Aorta (tissue), 5 donors: ENCODE measurements around the gene MAD1L1. TPM values are rescaled to one million over a fixed set of nuclear protein-coding genes. Genes with fewer than 3 reads are reported as not detected.
A peak's percentile ranks its signal among the peaks of the same experiment; 100 is the strongest.
"Not testable (repeated sequence)": the region's sequence is repeated elsewhere in the genome, so short reads cannot be mapped to it uniquely, and the experiment has no call there.

ENCODE experiments used
- ATAC-seq: fragments of 200-7000 bp; cut with Tn5 transposase; one replicate; pipeline ENCODE4 v1.9.1; 2022; ENCODE audit warnings: moderate library complexity; ENCODE audit not compliant: low FRiP score
- DNase-seq, 2 donors: peaks; one replicate each; pipeline ENCODE4 v3.0.0-alpha.2; 2020
- H3K27ac ChIP-seq, 2 donors: one replicate each; pipeline ENCODE4 v1.5.1; 2013; ENCODE audit warnings: low read length in 2 of 2, mild to moderate bottlenecking in 2 of 2, moderate library complexity in 2 of 2, control low read depth in 1 of 2, inconsistent platforms in 1 of 2, low read depth in 1 of 2
- H3K27me3 ChIP-seq, 2 donors: one replicate each; pipeline ENCODE4 v1.6.1; 2013; ENCODE audit warnings: control low read depth in 1 of 2, low read length in 1 of 2, mild to moderate bottlenecking in 1 of 2, moderate library complexity in 1 of 2; ENCODE audit not compliant: insufficient read depth in 2 of 2, control insufficient read depth in 1 of 2
- H3K36me3 ChIP-seq, 2 donors: one replicate each; pipeline ENCODE4 v1.6.1; 2013; ENCODE audit warnings: control low read depth in 1 of 2, low read length in 1 of 2, mild to moderate bottlenecking in 1 of 2; ENCODE audit not compliant: insufficient read depth in 2 of 2, control insufficient read depth in 1 of 2
- H3K4me1 ChIP-seq, 2 donors: one replicate each; pipeline ENCODE4 v1.6.1; 2013; ENCODE audit warnings: low read length in 2 of 2, control low read depth in 1 of 2, mild to moderate bottlenecking in 1 of 2, moderate library complexity in 1 of 2; ENCODE audit not compliant: insufficient read depth in 2 of 2, control insufficient read depth in 1 of 2
- H3K4me3 ChIP-seq, 2 donors: one replicate each; pipeline ENCODE4 v1.5.1; 2013; ENCODE audit warnings: low read length in 2 of 2, control low read depth in 1 of 2, mild to moderate bottlenecking in 1 of 2
- H3K9me3 ChIP-seq: one replicate; pipeline ENCODE4 v1.6.1; 2013; ENCODE audit warnings: mild to moderate bottlenecking, low read length; ENCODE audit not compliant: control insufficient read depth
- WGBS, 2 donors: extraction: QIAGEN DNeasy Blood & Tissue Kit; methylation state at CpG; one replicate each; pipeline ENCODE4 v1.1.7; 2013; 5-methylcytosine and 5-hydroxymethylcytosine counted together
- intact Hi-C, 2 donors: fragments of 100-400 bp; cut with DNase I; formaldehyde crosslinking; loops; one replicate each; pipeline versions ENCODE4 v1.14.2 to v1.15.0; 2022
- polyA plus RNA-seq, 2 donors: library from polyadenylated mRNA; stranded (reverse); fragments of 200-250 nt; gene quantifications; one replicate each; pipeline ENCODE4 v1.2.3, GENCODE V29; 2013
- total RNA-seq, 2 donors: library from RNA; stranded (reverse); fragmentation: NEBNext Ultra II Directional; extraction: Animal tissue kit (Norgen Biotek cat#: 25700); gene quantifications; one replicate each; pipeline ENCODE4 v1.2.1, GENCODE V29; 2021
- donor health status: healthy with polysubstance abuse.
- donor health status: Bipolar disorder and iron deficiency.
- donor health status: DM: no; HTN: no; CAD: no.
- donor health status: DM: no; HTN: no; CAD: no.
- donor health status: DM: yes; HTN: yes; CAD: no.

MAD1L1 gene
- total and polyA plus RNA-seq, 4 donors = 14.8 to 35.8 (median 20.2) TPM

DNA sequence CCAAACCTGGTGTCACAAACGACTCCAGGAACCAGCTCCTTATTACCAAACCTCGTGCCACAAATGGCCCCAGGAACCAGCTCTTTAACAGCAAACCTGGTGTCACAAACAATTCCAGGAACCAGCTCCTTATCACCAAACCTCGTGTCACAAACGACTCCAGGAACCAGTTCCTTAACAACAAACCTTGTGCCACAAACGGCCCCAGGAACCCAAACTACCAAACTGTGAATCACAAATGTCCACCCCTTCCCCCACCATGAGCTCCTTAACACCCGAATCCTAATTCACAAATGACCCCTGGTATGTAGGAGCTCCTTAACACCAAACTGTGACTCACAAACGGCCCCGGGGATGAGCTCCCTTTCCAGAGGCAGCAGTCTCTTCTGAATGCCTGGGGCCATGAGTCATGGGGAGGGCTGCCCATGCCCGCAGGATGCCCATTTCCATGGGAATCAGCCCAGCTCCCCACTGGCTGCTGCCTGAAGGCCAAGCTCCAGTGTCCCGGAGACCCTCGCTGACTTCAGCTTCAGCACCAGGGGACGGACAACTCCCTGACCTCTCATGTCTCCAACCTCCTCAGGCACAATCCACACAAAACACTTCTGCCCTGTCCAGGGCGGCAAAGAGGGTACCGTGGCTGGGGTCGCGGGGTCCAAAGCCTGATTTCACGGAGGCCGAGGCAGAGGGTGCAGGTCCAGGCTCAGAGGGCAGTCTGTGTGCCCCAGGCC lies 349.5 kb downstream of the MAD1L1 start:
- no peak for DNase-seq
- Histone ChIP-seq H3K4me3 (no peak overlapping the region), H3K36me3 (no peaks in the 10 kb centered on the region), H3K9me3 (no peaks in the 10 kb centered on the region), H3K4me1 (no peaks in the 10 kb centered on the region), H3K27me3 (no peaks in the 10 kb centered on the region), H3K27ac (no peak overlapping the region)
- intact Hi-C loops = no loop called here
- ATAC-seq = no peak
- WGBS, 2 donors = 68 to 70% methylated on average over 18 of the region's 18 CpGs

DNA sequence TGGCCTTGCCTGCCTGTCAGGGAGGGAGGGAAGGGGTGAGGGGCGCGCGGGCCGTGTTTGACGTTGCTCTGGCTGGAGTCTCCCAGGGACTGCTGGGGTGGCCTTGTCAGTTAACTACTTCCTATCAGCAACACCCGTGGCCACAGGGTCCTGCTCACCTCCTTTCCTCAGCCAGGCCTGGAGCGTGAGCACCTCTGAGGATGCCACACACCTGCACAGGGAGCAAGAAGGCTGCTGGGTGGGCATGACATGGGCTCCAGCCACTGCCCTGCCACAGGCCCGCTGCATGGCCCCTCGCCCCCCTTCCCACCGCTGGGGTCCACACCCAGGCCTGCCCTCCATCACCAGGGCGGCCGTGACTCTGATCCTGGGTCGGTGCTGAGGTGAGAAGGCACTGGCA lies 350.3 kb downstream of the MAD1L1 start:
- DNase-seq (no peak), ATAC-seq (no peak)
- Histone ChIP-seq H3K36me3 (no peaks in the 10 kb centered on the region), H3K4me3 (no peak overlapping the region), H3K9me3 (no peaks in the 10 kb centered on the region), H3K27me3 (no peaks in the 10 kb centered on the region), H3K4me1 (no peaks in the 10 kb centered on the region), H3K27ac (no peak overlapping the region)
- WGBS, 2 donors = 80 to 84% methylated on average over 13 of the region's 13 CpGs
- intact Hi-C loops = no loop called here

- Histone ChIP-seq H3K27me3 (no peaks in the 10 kb centered on the region), H3K27ac (no peak overlapping the region), H3K4me3 (no peak overlapping the region), H3K9me3 (no peaks in the 10 kb centered on the region), H3K36me3 (no peaks in the 10 kb centered on the region), H3K4me1 (no peaks in the 10 kb centered on the region)
- ATAC-seq (no peak), DNase-seq (no peak)
- intact Hi-C loops = no loop called here
- WGBS, 2 donors = 93 to 94% methylated on average over 15 of the region's 15 CpGs
These were observed 350.8 kb downstream of the MAD1L1 start for GRCh38 chr7:1881946-1882345.

DNA sequence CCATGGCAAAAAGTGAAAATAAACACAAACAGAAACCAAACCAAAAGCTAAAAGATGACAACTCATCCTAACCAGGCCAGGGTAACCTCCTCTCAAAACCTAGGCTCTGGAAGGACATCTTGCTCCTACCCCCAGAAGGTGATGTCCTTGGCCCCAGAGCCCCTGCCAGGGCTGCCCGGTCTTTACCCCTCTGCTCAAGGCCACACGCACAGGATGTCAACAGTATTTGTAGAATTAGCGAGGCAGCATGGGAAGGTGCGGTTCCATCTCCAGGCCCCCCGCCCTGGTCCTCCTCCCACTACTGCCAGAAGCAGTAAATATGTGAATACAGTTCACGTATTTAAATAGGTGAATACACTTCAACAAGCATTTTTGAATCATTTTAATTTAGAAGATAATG lies 356.1 kb downstream of the MAD1L1 start:
- H3K4me1 ChIP-seq, H3K27ac ChIP-seq, DNase-seq, H3K36me3 ChIP-seq, H3K27me3 ChIP-seq, H3K9me3 ChIP-seq, ATAC-seq, H3K4me3 ChIP-seq, intact Hi-C loops: not testable (repeated sequence)
- WGBS, 2 donors = 94 to 98% methylated on average over 6 of the region's 6 CpGs

DNA sequence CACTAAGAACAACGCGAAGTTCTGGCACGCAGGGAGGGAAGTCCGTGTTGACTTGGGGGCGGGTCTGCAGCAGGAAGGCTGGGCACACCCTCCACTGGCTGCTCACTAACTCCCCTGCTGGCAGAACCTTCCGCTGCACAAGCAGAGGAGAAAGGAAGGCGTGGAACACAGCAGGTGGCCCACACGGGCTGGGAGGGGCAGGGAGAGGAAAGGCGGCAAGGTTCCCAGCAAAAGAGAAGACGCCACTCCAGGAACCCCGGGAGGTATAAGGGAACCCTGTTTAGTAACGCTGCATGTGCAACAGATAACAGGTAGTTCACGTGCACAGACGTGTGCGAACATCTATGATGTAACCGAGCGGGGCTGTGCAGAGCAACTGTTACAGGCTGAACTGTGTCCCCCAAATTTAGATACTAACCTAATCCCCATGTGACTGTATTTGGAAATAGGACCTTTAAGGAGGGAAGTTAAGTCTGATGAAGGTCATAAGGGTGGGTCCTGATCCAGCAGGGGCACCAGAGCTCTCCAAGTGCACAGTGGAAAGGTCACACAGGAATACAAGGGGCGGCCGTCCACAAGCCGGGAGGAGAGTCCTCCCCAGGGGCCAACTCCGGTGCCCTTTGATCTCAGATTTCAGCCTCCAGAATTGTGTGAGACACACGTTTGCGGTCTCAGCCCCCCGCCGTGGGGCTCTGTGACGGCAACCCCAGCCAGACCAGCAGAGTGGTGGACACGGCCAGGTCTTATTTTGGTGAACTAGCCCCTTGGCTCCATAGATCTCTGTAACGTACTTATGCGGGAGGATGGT lies 357.1 kb downstream of the MAD1L1 start:
- H3K9me3 ChIP-seq, DNase-seq, H3K27me3 ChIP-seq, H3K36me3 ChIP-seq, H3K4me3 ChIP-seq, H3K4me1 ChIP-seq, ATAC-seq, intact Hi-C loops, H3K27ac ChIP-seq: not testable (repeated sequence)
- WGBS, 2 donors = 48 to 57% methylated on average over 28 to 29 of the region's 29 CpGs

GRCh38 chr7:1874590-1875391 lies 358.0 kb downstream of the MAD1L1 start:
- H3K27ac ChIP-seq, ATAC-seq, intact Hi-C loops, H3K4me3 ChIP-seq, H3K9me3 ChIP-seq, DNase-seq, H3K27me3 ChIP-seq, H3K36me3 ChIP-seq, H3K4me1 ChIP-seq: not testable (repeated sequence)
- 60 to 70% methylated on average over 19 to 21 of the region's 21 CpGs for WGBS, 2 donors

GRCh38 chr7:1873857-1874589 lies 358.7 kb downstream of the MAD1L1 start:
- Histone ChIP-seq H3K27ac (no peak overlapping the region), H3K4me3 (no peak overlapping the region), H3K27me3 (no peaks in the 10 kb centered on the region), H3K9me3 (no peaks in the 10 kb centered on the region), H3K36me3 (no peaks in the 10 kb centered on the region), H3K4me1 (no peaks in the 10 kb centered on the region)
- WGBS, 2 donors = 96 to 98% methylated on average over 37 to 38 of the region's 38 CpGs
- no peak for DNase-seq
- intact Hi-C loops = no loop called here
- peak; percentile 24 for ATAC-seq

GRCh38 chr7:1873421-1873820 lies 359.3 kb downstream of the MAD1L1 start:
- ATAC-seq = peak; percentile 19
- intact Hi-C loops = no loop called here
- no peak overlapping the region for H3K27ac ChIP-seq

More at GRCh38 chr7:1873421-1873820, 359.3 kb downstream of the MAD1L1 start:
- Histone ChIP-seq H3K4me1 (no peaks in the 10 kb centered on the region), H3K36me3 (no peaks in the 10 kb centered on the region), H3K9me3 (no peaks in the 10 kb centered on the region), H3K27me3 (no peaks in the 10 kb centered on the region), H3K4me3 (no peak overlapping the region)
- no peak for DNase-seq
- 95 to 96% methylated on average over 12 to 13 of the region's 13 CpGs for WGBS, 2 donors
